ENCODE results near the gene G6PC2.
"Not testable (repeated sequence)": the region's sequence is repeated elsewhere in the genome, so short reads cannot be mapped to it uniquely, and the experiment has no call there.

Gene G6PC2

DNA sequence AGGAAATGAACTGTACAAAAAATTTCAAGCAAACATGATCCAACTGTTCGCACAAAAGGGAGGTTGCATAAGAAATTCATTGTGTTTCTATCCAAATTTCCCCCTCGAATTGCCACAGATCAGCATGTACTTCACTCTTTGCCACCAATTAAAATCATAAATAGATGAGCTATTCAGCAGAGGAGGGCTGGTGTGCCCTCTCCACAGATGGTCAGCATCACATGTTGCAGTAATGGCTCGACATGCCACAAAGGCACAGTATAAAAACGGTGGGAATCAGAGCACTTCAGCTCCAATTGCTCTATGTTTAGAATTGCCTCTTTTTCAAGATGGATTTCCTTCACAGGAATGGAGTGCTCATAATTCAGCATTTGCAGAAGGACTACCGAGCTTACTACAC, at the start of gene G6PC2:
G6PC2 (plus strand) TSS at position 289 of the 400 bp plus-strand sequence; CDS start at position 330, 41 bp downstream.
- no peak for DNase-seq (ENCODE audit: low read depth)
- TF ChIP-seq CTCF (IDR thresholded peaks at IDR 0.05; ENCODE audit: insufficient read depth, low read depth, low read length, missing control alignments) = no peak

DNA sequence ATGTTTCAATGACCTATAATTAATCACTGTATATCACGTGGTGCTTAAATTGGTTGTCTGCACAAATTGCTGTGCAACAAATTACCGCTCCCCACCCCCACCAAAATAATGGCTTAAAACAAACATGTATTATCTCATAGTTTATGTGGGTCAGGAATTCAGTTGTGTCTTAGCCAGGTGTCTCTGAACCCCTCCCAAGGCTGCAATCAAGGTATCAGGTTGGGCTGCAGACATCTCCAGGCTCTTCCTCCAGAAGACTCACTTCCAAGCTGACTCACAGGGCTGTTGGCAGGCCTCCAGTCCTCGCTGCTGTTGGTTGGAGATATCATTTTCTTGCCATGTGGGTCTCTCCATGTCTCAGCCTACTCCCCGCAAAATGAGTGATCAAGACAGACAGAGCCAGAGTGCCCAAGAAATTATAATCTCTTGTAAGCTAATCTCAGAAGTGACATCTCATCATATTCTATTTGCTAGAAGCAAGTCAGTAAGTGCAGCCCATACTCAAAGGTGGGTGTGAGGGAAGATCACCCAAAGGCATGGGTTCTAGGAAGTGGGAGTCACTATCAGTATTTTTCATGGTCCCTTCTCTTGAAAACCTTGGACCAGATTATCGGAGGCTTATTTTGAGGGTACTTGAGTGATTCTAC, 49.3 kb upstream of the G6PC2 start:
- no peak overlapping the region for H3K4me3 ChIP-seq (ENCODE audit: low read length)
- peak; percentile 93 for DNase-seq (ENCODE audit: low read depth)
- TF ChIP-seq CTCF (IDR thresholded peaks at IDR 0.05; ENCODE audit: insufficient read depth, low read depth, low read length, missing control alignments) = no peak

More for the DNA sequence above, at the start of gene G6PC2:
- H3K4me3 ChIP-seq (ENCODE audit: low read length) = no peak within 1 kb of the TSS

- no peak for TF ChIP-seq CTCF (IDR thresholded peaks at IDR 0.05; ENCODE audit: insufficient read depth, low read depth, low read length, missing control alignments)
- no peak overlapping the region for H3K4me3 ChIP-seq (ENCODE audit: low read length)
- no peak for DNase-seq (ENCODE audit: low read depth)
These were observed 48.6 kb upstream of the G6PC2 start for GRCh38 chr2:168852481-168852880.

- peak; percentile 59 for DNase-seq (ENCODE audit: low read depth)
These were observed 47.6 kb upstream of the G6PC2 start for GRCh38 chr2:168853471-168853870.

DNA sequence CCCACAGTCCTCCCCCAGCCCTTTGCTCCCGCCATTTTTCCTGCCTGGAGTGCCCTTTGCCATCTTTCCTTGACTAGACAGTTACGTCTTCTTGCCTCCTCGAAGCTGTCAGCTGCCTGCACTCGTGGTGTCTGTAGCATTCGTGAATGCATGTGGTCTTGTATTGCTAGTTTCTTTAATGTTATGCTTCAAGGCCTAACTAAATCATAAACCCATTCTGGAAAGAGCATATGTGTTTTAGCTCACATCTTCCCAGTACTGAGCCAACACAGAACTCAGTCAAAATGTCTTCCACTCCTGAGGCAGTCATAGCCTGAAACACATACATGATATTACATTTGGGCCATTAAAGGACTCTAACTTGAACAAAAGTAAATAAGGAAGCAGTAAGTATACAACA, 46.4 kb upstream of the G6PC2 start:
- H3K4me3 ChIP-seq (ENCODE audit: low read length) = no peak overlapping the region
- no peak for TF ChIP-seq CTCF (IDR thresholded peaks at IDR 0.05; ENCODE audit: insufficient read depth, low read depth, low read length, missing control alignments)
- DNase-seq (ENCODE audit: low read depth) = no peak

More at GRCh38 chr2:168853471-168853870, 47.6 kb upstream of the G6PC2 start:
- H3K4me3 ChIP-seq (ENCODE audit: low read length) = no peak overlapping the region
- TF ChIP-seq CTCF (IDR thresholded peaks at IDR 0.05; ENCODE audit: insufficient read depth, low read depth, low read length, missing control alignments) = no peak

DNA sequence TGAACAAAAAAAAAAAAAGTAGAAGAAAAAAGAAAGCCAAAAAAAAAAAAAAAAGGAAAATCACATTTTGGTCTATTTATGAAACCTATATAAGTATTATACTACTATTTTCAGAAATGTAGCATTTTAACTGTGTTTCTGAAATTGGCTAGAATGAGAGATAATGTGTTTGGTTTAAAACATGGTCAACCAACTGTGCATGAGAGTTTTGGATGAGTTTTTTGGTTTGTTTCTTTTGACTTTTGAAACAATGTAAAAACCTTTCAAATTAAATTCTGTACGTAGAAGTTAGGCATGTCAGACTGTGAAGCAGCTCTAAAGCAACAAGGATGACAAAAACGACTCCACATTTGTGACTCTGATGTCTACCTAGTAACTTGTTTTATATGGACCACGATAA, 45.5 kb upstream of the G6PC2 start:
- no peak for DNase-seq (ENCODE audit: low read depth)
- H3K4me3 ChIP-seq (ENCODE audit: low read length) = no peak overlapping the region
- TF ChIP-seq CTCF (IDR thresholded peaks at IDR 0.05; ENCODE audit: insufficient read depth, low read depth, low read length, missing control alignments) = no peak

DNA sequence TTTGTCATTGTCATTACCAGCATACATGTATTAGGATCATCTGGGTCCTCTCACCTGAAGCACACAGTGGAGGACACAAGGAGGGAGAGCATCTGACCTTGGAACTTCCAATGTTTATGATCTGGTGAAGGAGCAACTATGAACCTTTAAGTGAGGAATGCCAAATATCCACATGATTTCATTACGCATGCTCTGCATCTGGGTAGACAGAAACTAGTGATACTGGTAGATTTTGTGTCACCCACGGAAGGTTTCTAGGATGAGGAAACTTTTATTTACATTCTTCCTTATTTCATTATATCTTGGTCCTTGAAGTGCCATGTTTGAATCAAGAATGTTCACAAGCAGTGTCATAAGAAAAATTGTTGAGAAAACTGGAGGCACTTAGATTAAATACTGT, 42.9 kb upstream of the G6PC2 start:
- H3K4me3 ChIP-seq (ENCODE audit: low read length) = no peak overlapping the region
- DNase-seq (ENCODE audit: low read depth) = no peak
- TF ChIP-seq CTCF (IDR thresholded peaks at IDR 0.05; ENCODE audit: insufficient read depth, low read depth, low read length, missing control alignments) = no peak

- not testable (repeated sequence) for H3K4me3 ChIP-seq (ENCODE audit: low read length)
These were observed 33.9 kb upstream of the G6PC2 start for GRCh38 chr2:168867164-168867563.

DNA sequence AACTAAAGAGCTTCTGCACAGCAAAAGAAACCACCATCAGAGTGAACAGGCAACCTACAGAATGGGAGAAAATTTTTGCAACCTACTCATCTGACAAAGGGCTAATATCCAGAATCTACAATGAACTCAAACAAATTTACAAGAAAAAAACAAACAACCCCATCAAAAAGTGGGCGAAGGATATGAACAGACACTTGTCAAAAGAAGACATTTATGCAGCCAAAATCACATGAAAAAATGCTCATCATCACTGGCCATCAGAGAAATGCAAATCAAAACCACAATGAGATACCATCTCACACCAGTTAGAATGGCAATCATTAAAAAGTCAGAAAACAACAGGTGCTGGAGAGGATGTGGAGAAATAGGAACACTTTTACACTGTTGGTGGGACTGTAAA, 30.7 kb upstream of the G6PC2 start:
- not testable (repeated sequence) for DNase-seq (ENCODE audit: low read depth)

More at GRCh38 chr2:168867164-168867563, 33.9 kb upstream of the G6PC2 start:
- DNase-seq (ENCODE audit: low read depth) = not testable (repeated sequence)

GRCh38 chr2:168870824-168871223, 30.3 kb upstream of the G6PC2 start:
- DNase-seq (ENCODE audit: low read depth) = not testable (repeated sequence)

More for the DNA sequence above, 30.7 kb upstream of the G6PC2 start:
- not testable (repeated sequence) for H3K4me3 ChIP-seq (ENCODE audit: low read length)

More at GRCh38 chr2:168870824-168871223, 30.3 kb upstream of the G6PC2 start:
- not testable (repeated sequence) for H3K4me3 ChIP-seq (ENCODE audit: low read length)

All from epithelial cell of esophagus (primary cell).